SKM-1 (cell line): ENCODE measurements around the gene MINDY4B.

Experiments
- DNase-seq: peaks from one replicate; lab custom pipeline; 2025; ENCODE audit not compliant: unreplicated experiment; lab: John Stamatoyannopoulos, UW

Gene MINDY4B

GRCh38 chr3:150848864-150849263 is 56.4 kb downstream of the MINDY4B start:
- DNase-seq = no peak

- no peak for DNase-seq
Measured at GRCh38 chr3:150847433-150847832, 57.8 kb downstream of the MINDY4B start.

- DNase-seq = no peak
Measured at GRCh38 chr3:150844484-150844883, 60.8 kb downstream of the MINDY4B start.

GRCh38 chr3:150843241-150843640 is 62.0 kb downstream of the MINDY4B start:
- no peak for DNase-seq

- no peak for DNase-seq
Measured at GRCh38 chr3:150840802-150841515, 64.3 kb downstream of the MINDY4B start.

- DNase-seq = no peak
Measured at GRCh38 chr3:150830745-150831144, 74.5 kb downstream of the MINDY4B start.

GRCh38 chr3:150830094-150830681 is 75.1 kb downstream of the MINDY4B start:
- no peak for DNase-seq

GRCh38 chr3:150829408-150829807 is 75.8 kb downstream of the MINDY4B start:
- DNase-seq = no peak

- DNase-seq = no peak
Measured at GRCh38 chr3:150828997-150829396, 76.2 kb downstream of the MINDY4B start.

- no peak for DNase-seq
Measured at GRCh38 chr3:150828261-150828660, 77.0 kb downstream of the MINDY4B start.

GRCh38 chr3:150826466-150827282 is 78.6 kb downstream of the MINDY4B start:
- DNase-seq = no peak

- no peak for DNase-seq
Measured at GRCh38 chr3:150825916-150826377, 79.3 kb downstream of the MINDY4B start.

- DNase-seq = no peak
Measured at GRCh38 chr3:150825192-150825915, 79.9 kb downstream of the MINDY4B start.

- no peak for DNase-seq
Measured at GRCh38 chr3:150823277-150823676, 82.0 kb downstream of the MINDY4B start.

- no peak for DNase-seq
Measured at GRCh38 chr3:150822636-150823035, 82.6 kb downstream of the MINDY4B start.
